Endothelial cell of umbilical vein (primary cell): ENCODE results near the gene CREBL2. TPM values are rescaled to one million over a fixed set of nuclear protein-coding genes. Genes with fewer than 3 reads are reported as not detected.

ENCODE experiments used
- BruUV-seq: library from RNA; stranded (reverse); fragments of 400-500 nt; replicated peaks from 2 replicates; lab custom pipeline; 2021; lab: Mats Ljungman, UMichigan
- CTCF ChIA-PET: fragments of 300-600, 350-600 bp; sonication (Branson Sonifier 250); formaldehyde crosslinking; loops from one replicate; lab custom pipeline; 2021; ENCODE audit warnings: antibody characterized with exemption, inconsistent platforms; lab: Charles Lee
- POLR2A ChIA-PET: fragments of 300-600, 350-600 bp; sonication (Branson Sonifier 250); formaldehyde crosslinking; loops from one replicate; lab custom pipeline; 2021; ENCODE audit warnings: antibody characterized with exemption, inconsistent platforms; lab: Charles Lee
- DNase-seq: peaks from one replicate; pipeline ENCODE4 v3.0.0-alpha.2; 2011; ENCODE audit warnings: low read depth, low spot score
- FAIRE-seq: peaks from 2 replicates; lab custom pipeline; 2011; peaks lifted over from hg19 to GRCh38; lab: Jason Lieb, UNC
- H2AFZ ChIP-seq: 2 replicates; pipeline ENCODE4 v1.6.0; 2012; ENCODE audit warnings: low read depth, low read length, control low read depth, inconsistent platforms
- H3K27ac ChIP-seq: 2 replicates; pipeline ENCODE4 v1.5.1; 2011; ENCODE audit warnings: low read depth, mild to moderate bottlenecking, control low read depth, low read length, moderate library complexity; ENCODE audit not compliant: insufficient read depth
- H3K27me3 ChIP-seq, 2 experiments: 2 replicates each; pipeline versions ENCODE4 v1.6.0 to v1.6.1; 2011; ENCODE audit warnings: low read length in 2 of 2, mixed read lengths in 1 of 2; ENCODE audit not compliant: control insufficient read depth in 2 of 2, insufficient read depth in 2 of 2
- H3K36me3 ChIP-seq, 2 experiments: 2 replicates in 1 of 2; 3 replicates in 1 of 2; pipeline ENCODE4 v1.5.1; 2011; ENCODE audit warnings: low read length in 2 of 2, mild to moderate bottlenecking in 1 of 2, moderate library complexity in 1 of 2; ENCODE audit not compliant: control insufficient read depth in 2 of 2, insufficient read depth in 2 of 2; ENCODE audit errors: extremely low read depth in 1 of 2
- H3K4me1 ChIP-seq: 3 replicates; pipeline ENCODE4 v1.5.1; 2011; ENCODE audit warnings: mild to moderate bottlenecking, low read length; ENCODE audit not compliant: control insufficient read depth, insufficient read depth; ENCODE audit errors: extremely low read depth
- H3K4me2 ChIP-seq: 2 replicates; pipeline ENCODE4 v1.6.1; 2011; ENCODE audit warnings: low read length, control low read depth, mixed read lengths; ENCODE audit not compliant: insufficient read depth
- H3K4me3 ChIP-seq, 3 experiments: fragments of 200-600 bp in 1 of 3; sonication (generic), shearing (Covaris generic) in 1 of 3; replicated peaks in 1 of 3; 2 replicates each; pipeline ENCODE4 v1.5.1; 2011 to 2016; ENCODE audit warnings: control low read depth in 3 of 3, low read length in 3 of 3, mild to moderate bottlenecking in 2 of 3, inconsistent platforms in 1 of 3, low read depth in 1 of 3, moderate library complexity in 1 of 3; ENCODE audit not compliant: insufficient read depth in 1 of 3
- H3K79me2 ChIP-seq: 2 replicates; pipeline ENCODE4 v1.6.0; 2012; ENCODE audit warnings: low read length, inconsistent platforms; ENCODE audit not compliant: control insufficient read depth, insufficient read depth
- H3K9ac ChIP-seq: replicated peaks from 2 replicates; pipeline ENCODE3; 2011; ENCODE audit warnings: low read length, control low read depth; ENCODE audit not compliant: insufficient read depth; ENCODE audit errors: extremely low read depth
- H3K9me1 ChIP-seq: replicated peaks from 3 replicates; pipeline ENCODE4 v1.6.0; 2011; ENCODE audit warnings: mild to moderate bottlenecking, low read length; ENCODE audit not compliant: control insufficient read depth, insufficient read depth; ENCODE audit errors: extremely low read depth
- H3K9me3 ChIP-seq: replicated peaks from 2 replicates; pipeline ENCODE4 v1.5.1; 2012; ENCODE audit warnings: low read length, inconsistent platforms; ENCODE audit not compliant: control insufficient read depth, insufficient read depth
- H4K20me1 ChIP-seq: replicated peaks from 2 replicates; pipeline ENCODE3; 2011; ENCODE audit warnings: mild to moderate bottlenecking, low read length; ENCODE audit not compliant: control insufficient read depth, insufficient read depth; ENCODE audit errors: extremely low read depth
- CTCF ChIP-seq, 2 donors: IDR thresholded peaks; 1 replicate in 1 of 2; 2 replicates in 1 of 2; pipeline ENCODE4 v1.5.1; 2011; ENCODE audit warnings: low read length in 2 of 2, mild to moderate bottlenecking in 2 of 2, moderate library complexity in 2 of 2, control low read depth in 1 of 2, inconsistent platforms in 1 of 2, low read depth in 1 of 2; ENCODE audit not compliant: insufficient read depth in 1 of 2; ENCODE audit errors: extremely low read depth in 1 of 2
- FOS ChIP-seq: IDR thresholded peaks from 2 replicates; pipeline ENCODE4 v1.6.1; 2011; ENCODE audit warnings: mild to moderate bottlenecking, low read length, moderate library complexity, borderline replicate concordance; ENCODE audit not compliant: insufficient read depth
- GATA2 ChIP-seq: IDR thresholded peaks from 2 replicates; pipeline ENCODE4 v1.7.0; 2011; ENCODE audit warnings: low read depth, mild to moderate bottlenecking, moderate library complexity, mixed read lengths, low read length; ENCODE audit not compliant: insufficient read length, insufficient read depth
- JUN ChIP-seq: IDR thresholded peaks from 2 replicates; pipeline ENCODE4 v1.6.1; 2011; ENCODE audit warnings: borderline replicate concordance, low read depth; ENCODE audit not compliant: insufficient read length, insufficient read depth
- MAX ChIP-seq: IDR thresholded peaks from 2 replicates; pipeline ENCODE4 v1.6.1; 2011; ENCODE audit not compliant: insufficient read depth, insufficient read length
- POLR2AphosphoS5 ChIP-seq: IDR thresholded peaks from 2 replicates; pipeline ENCODE4 v1.6.1; 2012; ENCODE audit warnings: low read depth, mild to moderate bottlenecking, control low read depth, low read length, moderate library complexity; ENCODE audit not compliant: insufficient read depth
- dilution Hi-C: fragments of 300-500 bp; cut with MboI; formaldehyde crosslinking; loops from one replicate; pipeline ENCODE4 v1.15.0; 2019; ENCODE audit warnings: low sequenced_read_pairs; ENCODE audit not compliant: extremely low pct_ligation_motif_present
- intact Hi-C: fragments of 100-400 bp; cut with micrococcal nuclease; formaldehyde crosslinking; loops from one replicate; pipeline ENCODE4 v1.10.0; 2022
- polyA plus RNA-seq, 4 experiments: library from polyadenylated mRNA; depleted of rRNA in 3 of 4; stranded (reverse) in 3 of 4; unstranded in 1 of 4; fragments of >200 nt; gene quantifications; 2 replicates each; pipeline versions ENCODE4 v1.2.1 to v1.2.3, GENCODE V29; 2011 to 2012; ENCODE audit warnings: missing spikeins in 1 of 4
- total RNA-seq: library from RNA; stranded (reverse); gene quantifications from 2 replicates; pipeline ENCODE4 v1.2.3, GENCODE V29; 2021

Gene CREBL2
- total and polyA plus RNA-seq, 2 donors (not counting 3 experiments of a cell fraction or from before 2014, with no cell fraction given), result 10.5 to 19.4 TPM

- DNase-seq, result no peak
- no peaks in the 10 kb centered on the region for H3K4me1 ChIP-seq
- CTCF ChIA-PET, result interaction anchor here (1.2 to 1.8 kb wide), 2 partner anchors 10 to 94 kb away, joined by 4 to 16 read pairs; no protein-coding TSS in a partner anchor
Observed at GRCh38 chr12:12642916-12643315, 31.2 kb downstream of the CREBL2 start.

More at GRCh38 chr12:12642916-12643315, 31.2 kb downstream of the CREBL2 start:
- Histone ChIP-seq H4K20me1 (no peaks in the 10 kb centered on the region), H2AFZ (no peak overlapping the region), H3K27me3 (no peaks in the 10 kb centered on the region), H3K36me3 (peaks cover 2 to 6% of the 10 kb centered on the region in 2 experiments), H3K9me1 (no peaks in the 10 kb centered on the region), H3K79me2 (no peaks in the 10 kb centered on the region), H3K27ac (no peak overlapping the region), H3K4me2 (no peak overlapping the region), H3K9me3 (no peaks in the 10 kb centered on the region), H3K4me3 (no peak overlapping the region), H3K9ac (no peak overlapping the region)
- POLR2A ChIA-PET, result no interaction called here
- no peak for FAIRE-seq
- no peak for TF ChIP-seq CTCF (IDR thresholded peaks at IDR 0.05; ENCODE audit: extremely low read depth in 1 of 2, insufficient read depth in 1 of 2, low read depth in 1 of 2, low read length in 2 of 2)
- no peak for TF ChIP-seq GATA2
- no peak for TF ChIP-seq JUN
- TF ChIP-seq MAX, result no peak
- TF ChIP-seq POLR2AphosphoS5, result no peak
- TF ChIP-seq FOS, result no peak
- BruUV-seq, result no TSS peak
- dilution Hi-C loops (no loop called here), intact Hi-C loops (no loop called here)
